Retinal pigment epithelial cell (primary cell): ENCODE results near the gene PTPRD.
A peak's percentile ranks its signal among the peaks of the same experiment; 100 is the strongest.

Source experiments
- DNase-seq: peaks from one replicate; pipeline ENCODE4 v3.0.0-alpha.2; 2010; ENCODE audit warnings: low read depth
- H3K4me3 ChIP-seq: 2 replicates; pipeline ENCODE4 v1.5.1; 2011; ENCODE audit warnings: mild to moderate bottlenecking, low read length, control low read depth, moderate library complexity
- CTCF ChIP-seq: conservative IDR thresholded peaks from 2 replicates; pipeline ENCODE4 v1.5.1; 2011; ENCODE audit warnings: low read depth, low read length, control low read depth, inconsistent platforms

The PTPRD gene

GRCh38 chr9:8860925-8861324 is 1751.9 kb downstream of the PTPRD start:
- peak; percentile 46 for TF ChIP-seq CTCF
- no peak for DNase-seq

GRCh38 chr9:8860086-8860485 is 1752.7 kb downstream of the PTPRD start:
- TF ChIP-seq CTCF = no peak
- DNase-seq = no peak
- no peak overlapping the region for H3K4me3 ChIP-seq

More at GRCh38 chr9:8860925-8861324, 1751.9 kb downstream of the PTPRD start:
- H3K4me3 ChIP-seq = no peak overlapping the region

GRCh38 chr9:8859416-8859815 is 1753.4 kb downstream of the PTPRD start:
- H3K4me3 ChIP-seq = no peak overlapping the region

GRCh38 chr9:8858596-8859161 is 1754.1 kb downstream of the PTPRD start:
- peak overlapping the region; percentile 82 for H3K4me3 ChIP-seq
- DNase-seq = no peak
- no peak for TF ChIP-seq CTCF

More at GRCh38 chr9:8859416-8859815, 1753.4 kb downstream of the PTPRD start:
- no peak for TF ChIP-seq CTCF
- no peak for DNase-seq

GRCh38 chr9:8857926-8858595 is 1754.7 kb downstream of the PTPRD start:
- no peak for TF ChIP-seq CTCF
- DNase-seq = no peak
- H3K4me3 ChIP-seq = peak overlapping the region; percentile 82

- peak; percentile 13 for TF ChIP-seq CTCF
- peak overlapping the region; percentile 82 for H3K4me3 ChIP-seq
- DNase-seq = no peak
Observed at GRCh38 chr9:8857068-8857925, 1755.5 kb downstream of the PTPRD start.
